Myocyte (in vitro differentiated cells): ENCODE results near the gene NDUFB5. TPM values are rescaled to one million over a fixed set of nuclear protein-coding genes. Genes with fewer than 3 reads are reported as not detected.

Experiments used
- DNase-seq: peaks from one replicate; pipeline ENCODE4 v3.0.0-alpha.2; 2012; ENCODE audit warnings: low read depth
- total RNA-seq: library from RNA; depleted of rRNA; stranded (reverse); fragments of >200 nt; gene quantifications from 2 replicates; pipeline ENCODE4 v1.2.3, GENCODE V29; 2014

Gene NDUFB5
- total RNA-seq, 1 donor from 2014 or later = 192 TPM

- no peak for DNase-seq
These were observed 71.5 kb downstream of the NDUFB5 start for GRCh38 chr3:179676081-179676480.

Other genes with a start within 250 kb of the NDUFB5 start
- gene GNB4, start 153.3 kb upstream of the NDUFB5 start, total RNA-seq = 14.4 and 25.9 TPM in 2 replicates
- gene ACTL6A, start 41.9 kb upstream of the NDUFB5 start, total RNA-seq = 29.6 and 50.5 TPM in 2 replicates
- 39.4 and 41.0 TPM in 2 replicates for gene MRPL47, start 156 bp upstream of the NDUFB5 start, total RNA-seq
- gene USP13, start 48.2 kb downstream of the NDUFB5 start, total RNA-seq = 29.8 and 50.1 TPM in 2 replicates